Stimulated activated CD4-positive, alpha-beta T cell treated with anti-CD3 and anti-CD28 coated beads, Interleukin-4, amount 100 ng/mL, for 48 hours (primary cell): ENCODE measurements around the gene DOCK4.

Source experiments
- DNase-seq, 2 donors: peaks; one replicate each; pipeline ENCODE4 v3.0.0-alpha.2; 2020; ENCODE audit warnings: low read depth in 2 of 2

The DOCK4 gene

DNA sequence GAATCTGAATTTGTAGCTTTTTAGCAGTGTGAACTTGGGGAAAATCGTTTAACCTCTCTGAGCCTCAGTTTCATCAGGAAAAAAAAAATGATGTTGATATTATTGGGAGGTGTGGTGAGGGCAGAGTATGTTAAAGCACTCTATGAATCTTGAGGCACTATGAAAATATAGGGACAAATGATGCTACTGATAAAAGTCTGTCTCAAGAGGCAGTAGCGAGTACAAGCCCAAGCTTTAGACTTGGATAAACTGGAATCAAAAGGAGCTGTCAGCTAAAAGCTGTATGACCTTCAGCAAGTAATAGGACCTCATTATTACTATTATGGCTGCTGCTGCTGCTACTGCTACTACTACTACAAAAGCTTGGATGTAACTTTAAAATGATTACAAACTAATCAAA is 8.7 kb upstream of the DOCK4 start:
- DNase-seq, result no peak

DNA sequence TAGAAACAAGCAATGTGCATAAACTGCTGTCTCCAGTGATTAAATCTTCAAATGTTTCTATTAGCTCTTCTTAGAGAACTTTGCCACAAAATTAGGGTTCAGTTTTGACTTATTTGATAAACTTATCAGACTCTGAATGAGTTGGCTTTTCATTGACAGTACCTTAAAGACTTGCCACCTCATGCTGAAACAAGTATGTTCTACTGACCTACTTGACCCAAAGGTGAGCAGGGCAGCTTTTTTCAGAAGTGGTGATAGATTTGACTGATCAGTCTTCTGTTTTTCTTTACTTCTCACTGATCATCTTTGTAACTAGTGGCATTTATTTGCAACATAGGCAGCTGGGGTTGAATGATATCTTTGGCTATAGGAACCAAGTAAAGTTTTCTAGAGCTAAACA is 8.1 kb upstream of the DOCK4 start:
- no peak for DNase-seq

DNA sequence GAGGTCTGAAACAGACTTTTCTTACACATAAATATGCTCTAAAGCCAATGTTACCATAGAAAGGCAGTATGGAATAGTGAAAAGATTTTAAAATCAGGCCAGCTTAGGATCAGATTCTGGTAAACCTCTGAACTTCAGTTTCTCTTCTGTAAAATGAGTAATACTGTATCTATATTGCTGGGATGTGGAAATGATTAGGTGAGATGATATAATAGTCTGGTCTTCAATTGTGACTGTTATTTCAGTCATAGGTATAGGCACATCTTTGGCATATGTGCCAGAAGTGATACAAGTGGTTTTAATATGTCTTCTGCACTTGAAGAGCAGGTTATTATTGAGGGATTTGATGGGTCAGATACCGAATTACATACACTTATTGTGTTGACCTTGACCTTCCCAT is 7.5 kb upstream of the DOCK4 start:
- DNase-seq, result no peak

DNA sequence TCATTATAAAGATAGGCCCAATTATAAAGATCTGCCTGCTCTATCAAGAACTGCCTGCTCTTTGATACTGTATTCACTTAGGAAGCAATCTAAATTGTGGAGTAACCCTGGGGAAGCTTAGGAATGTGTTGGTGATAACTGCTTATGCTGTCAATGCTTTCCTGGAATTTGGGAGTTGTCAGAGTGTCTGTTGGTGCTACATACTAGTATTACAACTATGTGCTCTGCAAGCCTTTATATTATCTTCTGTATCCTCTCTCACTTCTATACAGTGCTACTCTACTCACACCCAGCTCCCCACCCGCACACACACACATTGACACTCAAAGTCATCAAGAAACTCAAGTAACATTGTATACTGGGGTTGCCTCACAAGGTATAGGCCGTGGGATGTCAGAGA is 6.4 kb upstream of the DOCK4 start:
- no peak for DNase-seq

DNA sequence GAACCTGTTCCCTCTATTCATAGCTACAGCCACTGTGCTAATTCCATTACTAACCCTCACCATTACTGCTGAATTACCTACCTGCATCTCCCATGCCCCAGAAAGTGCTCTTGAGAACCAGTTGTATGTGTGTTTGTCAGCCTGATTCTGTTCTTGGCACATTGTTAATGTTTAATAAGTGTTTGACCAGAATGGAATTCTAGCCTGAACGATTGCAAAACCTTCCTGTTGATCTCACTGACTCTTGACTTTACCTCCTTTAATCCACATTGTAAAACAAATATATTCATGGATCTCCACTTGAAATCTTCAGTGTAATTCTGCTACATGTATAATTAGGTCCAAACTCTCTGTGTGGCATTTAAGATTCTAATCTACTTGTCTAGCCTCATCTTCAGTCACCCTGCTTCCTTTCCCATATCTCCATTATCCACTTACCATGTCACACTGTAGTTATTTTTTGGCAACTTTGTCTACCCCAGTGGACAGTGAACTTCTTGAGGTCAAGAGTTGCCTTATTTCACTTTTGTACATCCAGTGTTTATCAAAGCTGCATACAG is 5.2 kb upstream of the DOCK4 start:
- no peak for DNase-seq

DNA sequence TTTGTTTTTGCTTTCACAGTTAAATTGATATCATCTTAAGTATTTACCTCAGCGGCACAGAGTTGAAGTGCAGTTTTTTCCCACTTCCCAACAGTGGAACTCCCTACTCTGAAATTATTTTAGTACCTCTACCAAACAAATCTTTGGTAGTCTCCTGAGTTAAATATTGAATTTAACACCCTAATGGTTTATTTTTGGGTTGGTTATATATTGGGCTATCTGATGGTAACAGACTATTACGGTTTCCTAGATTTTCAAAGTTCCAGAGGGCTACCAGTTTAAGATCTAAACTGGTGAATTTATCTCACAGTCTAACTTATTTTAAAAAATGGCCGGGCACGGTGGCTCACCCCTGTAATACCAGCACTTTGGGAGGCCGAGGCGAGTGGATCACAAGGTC is 1.6 kb upstream of the DOCK4 start:
- no peak for DNase-seq

DNA sequence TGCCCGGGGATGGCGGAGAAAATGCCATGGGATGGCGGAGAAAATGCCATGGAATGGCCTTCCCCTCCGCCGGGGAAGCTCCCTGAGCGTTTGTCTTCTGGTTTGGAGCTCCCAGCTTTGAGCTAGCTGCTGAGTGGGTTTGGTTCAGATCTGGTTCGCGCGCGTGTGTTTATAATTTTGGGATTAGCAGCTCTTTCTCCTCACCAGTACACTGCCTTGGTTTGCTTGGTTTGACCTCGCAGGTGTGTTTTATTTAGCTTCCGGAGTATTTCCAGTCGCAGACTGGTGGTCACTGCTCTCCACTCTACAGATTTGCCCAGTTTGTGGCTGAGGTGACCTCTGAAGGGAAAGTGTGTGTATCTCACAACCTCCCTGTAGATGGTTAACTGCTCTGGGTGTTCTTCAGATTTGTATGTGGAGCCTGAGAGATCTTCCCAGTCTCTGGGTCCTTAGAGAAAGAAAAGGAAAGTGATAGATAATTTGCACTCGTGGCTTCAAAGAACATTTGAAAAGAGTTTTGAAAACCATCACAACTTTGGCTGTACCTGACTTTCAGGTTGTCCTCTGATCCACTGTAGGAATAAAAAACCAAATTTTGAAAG is 893 bp upstream of the DOCK4 start:
- DNase-seq, result no peak

DNA sequence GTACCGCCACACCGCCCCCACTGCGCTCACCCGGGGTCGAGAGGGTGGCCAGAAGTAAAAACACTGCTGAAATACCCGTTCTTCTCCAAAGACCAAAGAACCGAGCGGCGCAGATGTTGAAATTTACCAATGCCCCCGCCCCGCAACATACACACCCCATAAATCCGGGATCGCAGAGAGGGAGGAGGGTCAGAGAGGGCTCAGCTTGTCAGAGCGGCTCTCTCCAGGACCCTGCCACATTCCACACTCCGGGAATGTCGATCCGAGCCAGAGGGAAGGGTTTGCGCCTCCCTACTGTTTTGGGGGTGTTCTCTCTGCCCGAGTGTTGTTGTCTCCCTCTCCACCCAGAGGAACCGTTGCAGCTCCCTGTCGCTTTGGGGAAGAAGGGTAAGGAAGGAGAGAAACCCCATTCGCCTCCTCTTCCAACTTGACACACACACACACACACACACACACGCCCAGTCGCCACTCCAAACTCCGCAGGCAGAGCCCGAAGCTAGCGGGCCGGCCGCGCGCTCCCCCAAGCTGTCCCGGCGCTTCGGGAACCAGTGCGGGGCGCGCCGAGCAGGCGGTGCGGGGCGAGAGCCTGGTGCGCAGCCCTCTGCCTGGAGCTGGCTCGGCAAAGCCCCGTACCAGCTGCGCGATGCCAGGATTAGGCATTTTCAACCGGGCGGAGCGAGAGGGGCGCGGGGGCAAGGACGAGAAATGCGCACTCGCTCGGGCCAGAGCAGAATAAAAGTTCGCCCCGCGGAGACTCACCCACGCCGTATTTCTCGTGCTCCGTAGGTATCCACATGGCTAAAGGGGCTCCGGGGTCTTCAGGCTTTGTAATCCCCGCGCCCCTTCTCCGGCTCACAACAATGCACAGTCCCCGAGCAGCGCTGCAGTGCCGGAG is 609 bp downstream of the DOCK4 start:
- no peak for DNase-seq

DNA sequence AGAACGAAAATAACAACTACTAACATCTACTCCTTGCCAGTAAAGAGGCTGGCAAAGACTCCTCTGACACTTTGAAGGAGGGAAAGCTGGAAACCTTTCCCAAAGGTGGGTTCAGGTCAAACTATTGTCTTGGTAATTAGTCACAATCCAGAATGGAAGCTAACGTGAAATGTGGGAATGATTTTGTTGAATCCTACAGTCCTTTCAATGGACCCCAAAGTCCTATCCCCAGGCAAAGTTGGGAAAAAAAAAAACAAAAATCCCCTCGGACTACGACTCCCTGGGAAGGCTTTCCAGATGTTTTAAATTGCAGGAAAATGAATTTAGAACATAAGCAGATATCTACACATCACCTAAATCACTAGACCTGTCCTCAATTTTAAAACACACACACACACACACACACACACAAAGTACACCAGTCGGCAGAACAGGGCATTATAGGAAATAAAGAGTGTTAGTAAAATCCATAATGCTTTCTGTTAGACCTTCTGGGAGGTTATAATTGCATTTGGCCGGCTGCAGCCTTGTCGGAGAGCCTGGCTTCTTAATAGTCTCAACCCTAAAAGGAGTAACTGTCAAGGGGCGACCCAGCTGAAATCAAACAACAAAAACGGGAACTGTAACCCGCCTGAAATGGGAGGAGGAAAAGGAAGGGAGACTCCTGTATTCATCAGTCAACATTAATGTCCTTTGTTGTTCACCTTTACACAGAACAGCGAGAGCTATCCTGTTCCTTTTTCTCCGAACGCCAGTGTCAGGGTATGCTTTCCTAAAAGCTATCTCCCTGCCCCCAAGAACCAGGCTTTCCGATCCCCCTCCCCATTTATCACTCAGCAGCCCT is 1.5 kb downstream of the DOCK4 start:
- DNase-seq, result no peak

DNA sequence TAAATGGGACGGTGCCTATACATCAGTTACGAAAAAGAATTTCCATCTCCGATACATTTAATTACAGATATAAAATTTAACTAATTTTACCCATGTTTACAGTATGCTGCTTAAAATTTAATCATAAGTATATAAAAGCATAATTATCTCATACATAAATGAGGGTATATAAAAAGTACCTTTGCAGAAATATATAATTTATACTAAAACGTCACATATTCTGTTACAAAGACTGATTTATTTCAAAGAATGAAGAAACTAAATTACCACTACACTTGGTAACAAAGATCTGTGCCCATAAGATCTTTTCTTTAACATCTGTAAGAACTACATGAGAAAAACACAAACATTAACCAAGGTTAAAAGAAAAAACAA is 2.8 kb downstream of the DOCK4 start:
- no peak for DNase-seq

DNA sequence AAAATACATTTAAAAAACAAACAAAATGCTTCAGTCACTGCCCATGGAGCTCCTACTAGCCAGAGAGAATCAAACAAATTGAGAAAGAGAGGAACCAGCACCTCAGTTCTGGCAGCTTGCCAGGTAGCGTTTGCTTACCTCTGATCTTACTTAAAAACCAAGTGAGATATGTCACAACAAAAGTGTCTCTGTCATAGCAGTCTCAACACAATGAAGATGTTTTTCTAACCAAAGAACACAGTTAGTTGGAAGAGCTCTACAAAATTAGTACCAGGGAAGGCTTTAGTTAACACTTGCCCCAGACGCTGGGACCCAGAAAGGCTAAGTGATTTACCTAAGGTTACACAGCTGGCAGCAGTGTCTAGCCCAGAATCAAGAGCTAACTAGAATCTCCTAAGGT is 3.4 kb downstream of the DOCK4 start:
- DNase-seq, result no peak

DNA sequence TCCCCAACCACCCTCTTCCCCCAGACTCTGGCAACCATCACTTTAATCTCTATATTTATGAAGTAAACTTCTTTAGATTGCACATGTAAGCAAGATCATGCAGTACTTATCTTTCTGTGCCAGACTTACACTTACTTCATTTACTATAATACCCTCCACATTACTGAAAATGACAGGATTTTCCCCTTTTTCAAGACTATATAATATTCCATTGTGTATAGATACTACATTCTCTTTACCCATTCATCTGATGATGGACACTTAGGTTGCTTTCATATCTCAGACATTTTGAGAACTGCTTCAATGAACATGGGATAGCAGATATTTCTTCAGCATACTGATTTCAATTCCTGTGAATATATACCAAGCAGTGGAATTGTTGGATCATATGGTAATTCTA is 4.4 kb downstream of the DOCK4 start:
- no peak for DNase-seq

DNA sequence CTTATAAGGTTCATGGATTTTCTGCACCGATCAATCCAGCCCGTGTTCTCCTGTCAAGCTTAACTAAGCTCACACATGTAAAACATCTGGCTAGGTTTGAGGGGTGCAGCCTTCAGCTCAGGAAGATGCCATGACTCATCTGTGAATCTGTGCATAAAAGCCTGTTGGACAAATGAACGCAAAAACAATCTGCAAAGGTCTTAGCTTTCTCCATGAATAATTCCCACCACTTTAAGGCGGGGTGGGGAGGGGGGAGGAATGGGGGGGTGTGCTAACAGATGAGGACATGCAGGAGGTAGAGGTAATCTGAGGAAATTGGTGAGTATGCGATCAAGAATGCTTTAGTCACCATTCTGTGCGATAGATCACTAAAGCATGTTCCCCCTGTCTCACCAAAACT is 4.8 kb downstream of the DOCK4 start:
- no peak for DNase-seq

DNA sequence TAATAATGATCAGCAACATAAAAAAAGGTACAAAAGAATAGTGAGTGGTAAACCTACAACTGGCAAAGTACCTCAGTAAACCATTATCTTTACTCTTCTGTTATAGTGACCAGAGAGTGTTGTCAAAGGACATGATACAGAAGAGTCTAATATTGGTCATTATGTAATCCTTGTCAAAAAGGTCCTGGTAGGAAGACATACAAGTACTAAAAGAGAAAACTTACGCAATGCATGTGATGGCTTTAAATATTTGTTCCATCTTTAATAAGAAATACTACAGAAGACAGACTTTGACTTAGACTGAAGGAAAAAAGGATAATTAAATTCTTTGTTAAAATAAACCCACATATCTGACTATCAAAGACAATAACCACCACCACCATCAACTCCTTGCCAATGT is 6.5 kb downstream of the DOCK4 start:
- DNase-seq, result no peak

DNA sequence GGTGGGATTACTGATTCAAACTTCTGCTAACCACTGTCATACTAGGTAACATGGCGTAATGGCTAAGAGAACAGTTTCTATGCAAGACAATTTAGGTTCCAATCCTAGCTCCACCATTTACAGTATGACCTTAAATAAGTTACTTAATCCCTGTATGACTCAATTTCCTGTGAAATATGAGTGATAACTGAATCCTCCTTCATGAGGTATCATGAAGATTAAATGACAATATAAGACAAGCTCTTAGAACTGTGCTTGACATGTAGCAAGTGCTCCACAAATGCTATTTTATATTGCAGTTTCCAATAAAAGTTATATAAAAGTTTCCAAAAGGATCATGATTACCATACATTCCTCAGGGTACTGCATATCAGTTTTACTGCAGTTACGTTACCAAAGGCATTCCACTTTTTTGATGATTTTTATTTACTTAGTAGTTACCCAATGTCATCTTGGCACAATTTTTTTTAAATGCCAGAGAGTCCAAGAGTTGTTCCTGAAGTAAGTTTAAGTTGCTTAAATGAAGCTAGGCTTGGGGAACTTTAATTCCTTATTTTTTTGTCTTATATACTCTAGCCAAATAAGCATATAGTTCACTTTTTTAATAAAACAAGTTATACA is 7.1 kb downstream of the DOCK4 start:
- no peak for DNase-seq

DNA sequence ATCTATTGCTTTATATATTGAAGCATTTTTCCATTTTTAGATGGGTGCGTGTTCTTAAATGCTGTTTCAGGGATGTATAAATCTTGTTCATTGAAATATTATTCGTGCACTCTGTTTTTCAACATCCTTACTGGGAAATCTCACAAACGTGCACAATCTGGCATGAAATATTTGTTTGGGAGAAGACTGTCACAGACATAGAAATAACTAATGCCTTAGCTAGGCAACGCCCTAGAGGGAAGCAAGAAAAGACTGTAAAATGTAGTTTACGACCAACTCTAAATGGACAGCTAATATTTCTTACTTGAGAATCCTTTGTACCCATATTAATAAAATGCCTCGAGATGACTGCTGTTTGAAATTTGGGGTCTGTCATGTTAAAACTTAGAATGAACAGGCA is 8.9 kb downstream of the DOCK4 start:
- DNase-seq, result no peak

DNA sequence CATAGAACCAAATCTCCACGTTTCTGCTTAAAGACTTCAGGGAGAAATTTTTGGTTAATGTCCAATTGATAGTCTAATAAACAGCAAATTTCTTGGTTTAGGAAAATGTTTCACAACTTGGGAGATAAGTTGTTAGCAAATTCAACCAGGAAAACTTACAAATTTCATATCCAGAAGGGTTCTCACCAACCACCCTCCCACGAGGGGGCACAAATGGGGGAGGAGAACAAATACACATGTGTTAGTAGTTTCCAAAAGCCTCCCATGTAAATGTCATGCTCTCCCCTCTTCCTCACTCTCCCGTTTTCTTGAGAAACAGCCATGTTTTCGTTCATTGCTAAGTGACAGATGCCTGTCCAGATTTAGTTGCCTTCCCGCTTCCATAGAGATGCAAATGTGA is 10.5 kb downstream of the DOCK4 start:
- no peak for DNase-seq

DNA sequence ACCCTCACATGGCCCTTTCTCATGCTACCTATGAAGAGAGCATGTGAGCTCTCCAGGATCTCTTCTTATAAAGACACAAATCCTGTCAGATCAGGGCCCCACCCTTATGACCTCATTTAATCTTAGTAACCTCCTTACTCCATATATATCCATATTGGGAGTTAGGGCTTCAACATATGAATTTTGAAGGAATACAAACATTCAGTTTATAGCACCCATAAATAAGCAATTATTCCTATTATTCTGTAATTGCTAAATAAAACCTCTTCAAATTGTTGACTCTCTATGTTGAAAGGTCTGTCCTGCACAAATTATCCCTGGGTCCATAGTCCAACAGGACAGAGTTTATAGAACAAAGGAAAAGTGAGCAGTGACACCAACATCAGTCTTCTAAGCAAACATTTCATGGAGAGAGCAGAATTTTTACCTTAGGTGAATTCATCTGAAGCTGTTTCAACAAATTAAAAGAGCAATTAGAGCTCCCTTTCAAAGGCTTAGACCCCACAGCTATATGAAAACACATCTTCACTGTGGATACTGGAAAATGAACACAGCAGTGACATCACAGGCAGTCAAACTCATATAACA is 12.2 kb downstream of the DOCK4 start:
- no peak for DNase-seq

DNA sequence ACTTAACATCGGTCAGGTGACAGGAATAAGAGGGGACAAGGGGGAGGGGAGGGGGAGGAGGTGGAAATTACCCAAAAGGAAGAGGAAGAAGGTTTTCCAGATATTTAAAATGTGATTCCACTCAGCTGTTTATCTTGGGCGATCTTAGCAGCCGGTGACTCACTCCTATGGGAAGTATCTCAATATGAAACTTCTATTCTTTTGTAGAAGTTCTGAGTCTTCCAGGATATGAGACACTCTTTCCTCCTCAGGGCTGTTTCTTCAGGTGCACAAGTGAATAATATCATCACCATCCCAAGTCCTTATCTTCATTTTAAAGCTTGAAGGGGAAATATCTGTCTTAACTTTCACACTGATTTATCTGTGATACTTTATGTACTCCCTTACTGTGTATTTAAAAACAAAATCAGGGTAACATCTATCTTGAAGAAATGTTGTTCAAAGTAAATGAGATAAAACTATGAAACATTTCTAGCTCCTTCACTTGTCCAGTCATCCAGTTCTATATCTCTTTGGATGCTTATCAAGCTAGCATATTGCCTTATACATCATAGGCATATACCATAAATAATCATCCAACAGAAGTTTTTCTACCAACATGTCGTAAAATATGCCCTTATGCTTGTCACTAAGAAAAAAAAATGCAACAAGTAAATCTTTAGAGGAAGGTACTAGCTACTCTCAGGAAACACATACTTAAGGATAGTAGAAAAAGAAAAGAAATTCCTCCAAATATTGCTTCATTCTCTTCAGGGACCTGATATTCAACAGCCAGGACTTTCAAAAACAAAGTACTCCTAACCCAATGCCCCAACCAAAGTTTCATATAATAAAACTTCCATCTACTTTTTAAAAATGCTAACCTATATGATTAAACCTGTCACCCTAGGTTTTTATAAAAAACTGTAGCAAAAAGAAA is 13.7 kb downstream of the DOCK4 start:
- no peak for DNase-seq

DNA sequence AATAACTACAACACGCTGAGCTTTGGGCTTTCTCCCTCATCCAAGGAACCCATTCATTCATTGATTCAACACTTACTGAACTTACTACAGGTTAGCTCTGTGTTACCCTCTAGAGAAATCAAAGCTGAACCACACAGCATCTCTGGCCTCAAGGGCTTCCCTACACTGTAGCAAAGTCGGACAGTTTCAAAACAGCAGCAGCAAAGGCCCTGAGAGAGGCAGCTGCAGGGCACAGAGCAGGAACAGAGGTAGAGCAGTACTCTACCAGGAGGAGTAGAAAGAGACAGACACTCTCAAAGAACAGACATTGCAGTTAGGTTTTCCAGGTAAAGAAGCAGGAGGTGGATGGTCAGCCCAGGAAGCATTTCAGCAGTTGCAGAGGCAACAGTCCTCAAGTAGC is 16.1 kb downstream of the DOCK4 start:
- no peak for DNase-seq

DNA sequence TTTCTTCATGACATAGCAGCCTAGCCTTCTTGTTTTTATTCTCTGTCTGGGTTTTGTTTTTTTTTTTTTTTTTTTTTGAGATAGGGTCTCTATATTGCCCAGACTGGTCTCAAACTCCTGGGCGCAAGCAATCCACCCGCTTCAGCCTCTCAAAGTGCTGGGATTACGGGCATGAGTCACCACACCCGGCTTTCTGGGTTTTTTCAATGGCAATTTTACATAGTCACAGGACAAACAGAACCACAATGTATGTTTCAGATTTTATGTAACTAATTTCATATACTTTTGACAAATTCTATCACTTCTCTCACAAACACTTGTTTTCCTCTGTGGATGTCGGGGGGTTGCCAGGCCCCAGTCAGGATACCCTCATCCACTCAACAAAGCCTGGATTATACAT is 16.5 kb downstream of the DOCK4 start:
- no peak for DNase-seq
